Stimulated activated effector memory CD8-positive, alpha-beta T cell treated with anti-CD3 and anti-CD28 coated beads, Interleukin-12 subunit alpha, Interleukin-12 subunit beta, amount 100 ng/mL, for 72 hours (primary cell): ENCODE results near the gene ZNF804A.

Experiments used
- ATAC-seq: fragments of 150-1000 bp; cut with Tn5 transposase; 2 replicates; pipeline ENCODE4 v1.10.0; 2021
- DNase-seq, 2 donors: peaks; one replicate each; pipeline ENCODE4 v3.0.0; 2021 to 2022; ENCODE audit warnings: low spot score in 2 of 2
- H3K27ac Mint-ChIP-seq: one replicate; pipeline ENCODE4 v1.8.0; 2022; ENCODE audit warnings: mild to moderate bottlenecking, mixed read lengths
- H3K36me3 Mint-ChIP-seq: one replicate; pipeline ENCODE4 v1.8.0; 2022; ENCODE audit warnings: mild to moderate bottlenecking, mixed read lengths
- H3K4me1 Mint-ChIP-seq: one replicate; pipeline ENCODE4 v1.8.0; 2022; ENCODE audit warnings: mixed read lengths
- H3K4me3 Mint-ChIP-seq: one replicate; pipeline ENCODE4 v1.8.0; 2022; ENCODE audit warnings: mild to moderate bottlenecking, mixed read lengths
- H3K9me3 Mint-ChIP-seq: one replicate; pipeline ENCODE4 v1.8.0; 2022; ENCODE audit warnings: mixed read lengths

ZNF804A gene

DNA sequence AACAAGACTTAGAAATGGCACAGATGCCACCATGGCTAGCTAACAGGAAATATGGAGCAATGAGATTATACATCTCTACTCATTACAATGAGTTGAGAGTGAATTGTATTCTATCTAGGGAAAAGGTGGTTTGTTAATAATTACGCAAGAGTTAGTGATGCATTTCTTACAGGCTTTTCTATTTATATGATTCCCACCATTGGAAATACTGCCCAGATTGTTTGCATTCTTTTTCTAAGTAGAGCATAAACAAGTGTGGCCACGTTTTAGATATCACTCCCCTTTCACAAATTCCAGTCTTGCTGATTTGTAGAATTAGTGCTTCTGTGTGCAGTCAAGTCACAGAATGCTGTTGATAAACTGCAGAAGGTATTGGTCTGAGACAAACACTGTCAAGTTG lies 56.6 kb downstream of the ZNF804A start:
- H3K4me3 Mint-ChIP-seq: no peak overlapping the region
- H3K4me1 Mint-ChIP-seq: no peaks in the 10 kb centered on the region
- DNase-seq: no peak
- peaks cover 24% of the 10 kb centered on the region for H3K9me3 Mint-ChIP-seq
- H3K27ac Mint-ChIP-seq: no peak overlapping the region
- ATAC-seq: no peak
- no peaks in the 10 kb centered on the region for H3K36me3 Mint-ChIP-seq

DNA sequence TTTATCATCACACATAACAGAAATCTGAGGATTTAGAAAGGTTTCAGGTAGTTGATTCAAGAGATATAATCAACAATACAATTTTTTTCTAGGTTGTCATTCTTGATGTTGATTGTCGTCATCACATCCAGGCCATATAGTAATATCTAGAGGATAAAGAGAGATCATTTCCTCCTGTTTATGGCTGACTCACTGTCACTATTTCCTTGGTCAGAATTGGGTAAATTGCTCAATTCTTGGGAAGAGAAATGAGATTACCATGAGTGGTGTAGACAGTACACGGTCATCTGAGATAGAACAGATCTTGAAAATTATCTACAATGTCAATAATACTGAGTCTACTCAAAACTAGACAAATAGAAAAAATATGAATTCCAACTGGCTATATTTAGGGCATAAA lies 78.8 kb downstream of the ZNF804A start:
- no peak for DNase-seq
- Mint-ChIP-seq H3K9me3 (peaks cover 7% of the 10 kb centered on the region), H3K27ac (no peak overlapping the region), H3K4me3 (no peak overlapping the region), H3K36me3 (no peaks in the 10 kb centered on the region), H3K4me1 (no peaks in the 10 kb centered on the region)
- no peak for ATAC-seq

DNA sequence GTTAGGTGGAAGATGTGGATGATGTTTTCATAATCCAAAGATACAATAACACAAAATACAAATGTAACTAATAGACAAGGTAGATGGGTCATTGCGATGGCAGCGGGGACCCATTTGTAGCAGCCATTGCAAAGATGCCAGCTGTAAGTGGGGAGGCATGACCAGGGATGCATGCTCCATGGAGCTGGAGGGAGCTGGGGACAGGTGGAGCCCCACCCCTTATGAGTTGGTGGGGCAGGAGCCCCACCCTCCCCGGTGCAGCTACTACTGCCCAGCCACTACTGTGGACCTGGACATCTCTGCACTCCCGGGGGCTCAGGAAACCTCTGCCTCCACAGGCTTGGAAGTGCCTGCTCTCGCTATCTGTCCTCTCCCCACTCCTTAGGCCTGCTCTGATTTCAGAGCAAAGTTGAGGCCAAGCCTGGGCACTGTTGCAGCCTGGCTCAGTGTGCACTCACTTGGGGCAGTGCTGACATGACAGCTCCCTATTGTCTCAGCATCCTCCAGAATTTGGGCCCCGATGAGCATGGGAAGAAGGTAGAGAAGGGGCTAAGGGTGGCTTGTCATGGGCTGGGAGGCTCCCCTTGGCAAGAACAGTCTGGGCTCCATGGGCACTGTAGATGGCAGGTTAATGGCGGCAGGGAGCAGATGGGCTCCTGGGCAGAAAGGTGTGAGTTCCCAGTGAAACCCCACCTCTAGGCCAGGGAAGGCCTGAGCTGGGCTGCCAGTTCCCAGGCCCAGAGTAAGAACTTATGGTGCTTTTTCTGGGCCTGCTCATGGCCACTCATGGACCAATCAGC lies 81.1 kb downstream of the ZNF804A start:
- H3K4me3 Mint-ChIP-seq: no peak overlapping the region
- no peaks in the 10 kb centered on the region for H3K4me1 Mint-ChIP-seq
- H3K9me3 Mint-ChIP-seq: peaks cover 7% of the 10 kb centered on the region
- ATAC-seq: peak; percentile 51
- no peaks in the 10 kb centered on the region for H3K36me3 Mint-ChIP-seq
- no peak overlapping the region for H3K27ac Mint-ChIP-seq
- DNase-seq: no peak

DNA sequence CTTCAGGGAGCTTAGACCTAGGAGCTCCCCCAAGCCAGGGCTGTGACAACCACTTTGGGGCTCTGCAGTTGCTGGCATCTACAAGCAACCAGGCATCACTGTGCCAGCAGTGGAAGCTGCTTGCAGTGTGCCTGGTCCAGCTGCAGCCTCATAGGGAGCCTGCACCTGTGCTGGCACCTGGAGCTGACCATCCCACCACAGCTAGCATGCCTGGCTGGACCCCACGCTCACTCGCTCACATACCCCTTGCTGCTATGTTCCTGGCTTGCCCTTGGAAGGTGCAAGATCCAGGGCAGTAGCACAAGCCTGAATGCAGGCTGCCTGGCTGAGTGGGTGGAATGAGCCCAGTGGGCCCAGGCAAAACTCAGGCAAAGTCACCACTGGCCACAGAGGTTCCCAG lies 82.5 kb downstream of the ZNF804A start:
- H3K4me1 Mint-ChIP-seq: no peaks in the 10 kb centered on the region
- peak; percentile 39 for ATAC-seq
- no peak overlapping the region for H3K27ac Mint-ChIP-seq
- H3K36me3 Mint-ChIP-seq: no peaks in the 10 kb centered on the region
- H3K9me3 Mint-ChIP-seq: peaks cover 7% of the 10 kb centered on the region
- H3K4me3 Mint-ChIP-seq: no peak overlapping the region
- no peak for DNase-seq

DNA sequence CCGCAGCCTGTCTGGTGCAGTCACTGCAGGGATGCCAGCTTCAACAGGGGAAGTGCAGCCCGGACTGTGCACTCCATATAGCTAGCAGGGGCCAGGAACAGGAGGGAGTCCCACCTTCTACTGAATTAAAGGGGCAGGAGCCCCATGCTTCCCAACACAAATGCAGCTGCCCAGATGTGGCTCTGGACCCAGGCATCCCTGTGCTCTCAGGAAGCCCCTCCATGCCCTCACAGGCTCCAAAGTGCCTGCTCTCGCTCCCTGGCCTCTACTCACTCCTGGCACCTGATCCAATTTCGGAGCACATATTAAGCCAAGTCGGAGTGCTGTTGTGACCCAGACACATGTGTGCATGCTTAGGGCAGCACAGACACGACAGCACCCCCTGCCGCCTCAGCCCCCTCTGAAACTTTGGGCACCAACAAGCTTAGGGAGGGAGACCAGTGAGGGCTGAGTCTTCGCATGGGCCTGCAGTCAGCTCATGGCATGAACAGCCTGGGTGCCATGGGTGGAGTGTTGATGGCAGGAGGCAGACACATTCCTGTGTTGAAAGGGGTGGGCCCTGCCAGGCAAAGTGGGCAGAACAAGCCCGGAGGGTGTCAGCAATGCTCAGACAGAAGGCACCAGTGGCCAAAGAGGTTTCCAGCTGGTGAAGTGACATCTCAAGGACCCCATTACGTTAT lies 83.5 kb downstream of the ZNF804A start:
- no peak overlapping the region for H3K27ac Mint-ChIP-seq
- H3K4me3 Mint-ChIP-seq: no peak overlapping the region
- H3K4me1 Mint-ChIP-seq: no peaks in the 10 kb centered on the region
- no peak for DNase-seq
- H3K9me3 Mint-ChIP-seq: peaks cover 7% of the 10 kb centered on the region
- ATAC-seq: no peak
- H3K36me3 Mint-ChIP-seq: no peaks in the 10 kb centered on the region

DNA sequence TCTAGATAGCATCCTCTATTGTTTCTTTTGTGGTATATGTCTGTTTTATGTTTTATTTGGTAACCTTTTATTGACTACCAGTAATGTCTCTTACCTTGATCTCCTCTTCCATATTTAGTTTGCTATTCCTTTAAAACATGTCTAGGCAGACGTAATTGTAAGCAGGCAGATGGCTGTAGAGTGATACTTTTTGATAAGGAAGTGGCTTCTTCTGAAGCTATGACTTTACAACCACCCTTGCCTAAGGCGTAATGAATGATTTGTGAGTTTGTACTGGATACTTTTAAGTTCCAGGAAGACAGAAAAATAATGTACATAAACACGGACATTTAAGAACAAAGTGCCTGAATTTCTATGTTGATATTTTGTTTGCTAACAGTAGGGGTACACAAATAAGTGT lies 85.6 kb downstream of the ZNF804A start:
- H3K4me3 Mint-ChIP-seq: no peak overlapping the region
- H3K27ac Mint-ChIP-seq: no peak overlapping the region
- DNase-seq (no peak), ATAC-seq (no peak)
- H3K4me1 Mint-ChIP-seq: no peaks in the 10 kb centered on the region
- peaks cover 10% of the 10 kb centered on the region for H3K9me3 Mint-ChIP-seq
- H3K36me3 Mint-ChIP-seq: no peaks in the 10 kb centered on the region

DNA sequence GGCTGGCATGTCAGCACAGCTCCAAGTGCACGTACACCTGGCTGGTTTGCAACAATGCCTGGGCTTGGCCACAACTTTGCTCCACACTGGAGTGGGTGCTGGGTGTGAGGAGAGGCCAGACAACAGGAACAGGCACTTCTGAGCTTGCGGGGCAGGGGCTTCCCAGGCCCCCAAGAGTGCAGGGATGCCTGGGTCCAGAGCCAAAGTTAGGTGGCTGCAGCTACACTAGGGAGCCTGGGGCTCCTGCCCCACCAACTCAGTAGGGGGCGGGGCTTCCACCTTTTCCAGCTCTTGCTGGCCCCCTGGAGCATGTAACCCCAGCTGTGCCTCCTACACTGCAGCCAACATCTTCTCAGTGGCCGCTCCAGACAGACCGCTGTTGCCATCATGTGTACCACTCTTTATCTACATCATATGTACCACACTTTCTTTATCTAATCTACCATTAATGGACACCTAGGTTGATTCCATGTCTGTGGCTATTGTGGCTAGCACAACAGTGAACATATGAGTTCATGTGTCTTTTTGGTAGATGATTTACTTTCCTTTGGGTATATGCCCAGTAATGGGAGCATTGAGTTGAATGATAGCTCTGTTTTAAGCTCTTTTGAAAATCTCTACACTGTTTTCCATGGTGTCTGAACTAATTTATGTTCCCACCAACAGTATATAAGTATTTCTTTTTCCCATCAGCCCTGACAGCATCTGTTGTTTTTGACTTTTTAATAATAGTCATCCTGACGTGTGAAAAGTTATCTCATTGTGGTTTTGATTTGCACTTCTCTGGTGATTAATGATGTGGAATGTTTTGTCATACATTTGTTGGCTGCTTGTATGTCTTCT lies 87.9 kb downstream of the ZNF804A start:
- Mint-ChIP-seq H3K4me1 (no peaks in the 10 kb centered on the region), H3K36me3 (no peaks in the 10 kb centered on the region), H3K9me3 (peaks cover 8% of the 10 kb centered on the region), H3K27ac (no peak overlapping the region), H3K4me3 (no peak overlapping the region)
- ATAC-seq: peak; percentile 24
- DNase-seq: no peak

DNA sequence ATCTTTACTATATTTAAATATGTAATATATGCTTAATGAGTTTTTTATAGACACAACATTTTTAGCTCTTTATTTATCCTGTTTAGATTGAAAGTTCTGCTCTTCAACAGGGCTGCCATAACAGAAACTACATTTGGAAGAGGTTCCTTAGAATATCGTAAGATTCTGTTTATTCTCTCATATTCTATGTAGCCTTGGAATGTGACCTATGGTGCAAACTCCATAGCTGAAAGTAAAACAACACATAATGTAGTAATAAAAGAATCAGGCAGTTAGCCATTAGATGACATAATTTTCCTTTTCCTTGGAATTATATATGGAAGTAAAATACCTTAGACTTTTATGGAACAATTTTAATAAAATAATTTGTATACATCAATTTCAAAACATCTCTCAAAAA lies 91.3 kb downstream of the ZNF804A start:
- ATAC-seq (no peak), DNase-seq (no peak)
- Mint-ChIP-seq H3K4me3 (no peak overlapping the region), H3K27ac (no peak overlapping the region), H3K36me3 (no peaks in the 10 kb centered on the region), H3K9me3 (peaks cover 4% of the 10 kb centered on the region), H3K4me1 (no peaks in the 10 kb centered on the region)

DNA sequence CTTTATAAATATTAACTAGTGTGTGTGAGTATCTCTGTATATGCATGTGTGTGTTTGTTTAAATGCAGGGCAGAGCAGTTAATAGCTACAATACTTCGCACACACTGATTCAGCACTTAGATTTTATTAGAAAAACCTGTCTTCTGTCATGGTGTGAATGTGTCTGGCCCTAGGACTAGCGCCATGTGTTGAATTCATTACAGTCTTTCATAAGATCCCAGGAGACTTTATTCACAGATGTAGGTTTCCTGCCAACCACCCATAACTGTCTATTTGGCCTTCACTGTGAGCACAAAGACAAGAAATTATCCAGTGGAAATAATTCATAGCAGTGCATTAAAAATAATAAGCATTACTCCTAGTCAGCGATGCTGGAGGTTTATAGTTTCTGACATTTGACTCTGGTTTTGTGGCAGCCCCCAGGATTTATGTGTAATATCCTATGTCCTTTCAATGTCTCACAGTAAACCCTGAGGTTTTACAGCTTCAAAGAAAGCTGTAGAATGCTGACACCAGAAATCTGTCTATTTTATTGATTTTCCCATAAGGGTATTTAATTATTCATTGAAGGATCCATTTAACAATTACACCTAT lies 93.9 kb downstream of the ZNF804A start:
- no peaks in the 10 kb centered on the region for H3K4me1 Mint-ChIP-seq
- H3K9me3 Mint-ChIP-seq: peaks cover 8% of the 10 kb centered on the region
- H3K36me3 Mint-ChIP-seq: no peaks in the 10 kb centered on the region
- H3K27ac Mint-ChIP-seq: no peak overlapping the region
- no peak for DNase-seq
- no peak for ATAC-seq
- no peak overlapping the region for H3K4me3 Mint-ChIP-seq

DNA sequence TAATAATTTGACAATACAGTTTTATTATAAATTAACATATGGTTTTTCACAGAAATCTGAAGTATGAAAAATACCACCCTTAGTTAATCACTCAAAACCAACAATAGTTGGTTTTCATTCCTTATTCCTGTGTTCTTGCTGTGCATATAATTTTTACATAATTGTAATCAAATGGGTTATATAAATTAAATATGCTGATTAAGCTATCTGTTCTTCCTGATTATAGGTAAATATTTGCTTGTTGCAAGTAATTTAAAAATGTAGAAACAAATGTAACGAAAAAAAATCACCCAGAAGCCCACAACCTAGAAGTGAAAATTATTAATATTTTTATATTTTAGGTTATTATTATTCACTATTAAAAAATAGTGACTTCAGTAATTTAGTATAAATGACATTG lies 98.3 kb downstream of the ZNF804A start:
- no peak overlapping the region for H3K4me3 Mint-ChIP-seq

DNA sequence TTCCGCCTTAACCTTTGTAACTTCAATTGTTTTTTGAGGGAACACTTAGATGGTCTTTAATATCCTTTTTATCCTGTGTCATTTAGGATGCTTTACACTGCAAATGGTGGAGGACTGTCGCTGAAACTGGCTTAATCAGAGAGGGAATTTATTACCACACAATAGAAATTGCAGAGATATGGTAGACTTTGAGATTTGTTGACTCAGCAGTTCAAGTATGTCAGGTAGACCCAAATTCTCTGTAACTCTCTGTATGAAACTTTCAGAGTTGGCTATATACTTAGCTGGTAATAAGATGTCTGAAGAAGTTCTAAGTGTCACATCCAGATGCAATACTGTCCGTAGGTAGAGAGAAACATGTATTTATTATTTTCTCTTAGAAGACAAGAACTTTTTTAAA lies 100.1 kb downstream of the ZNF804A start:
- ATAC-seq (no peak), DNase-seq (no peak)
- H3K4me1 Mint-ChIP-seq: no peaks in the 10 kb centered on the region
- peaks cover 10% of the 10 kb centered on the region for H3K9me3 Mint-ChIP-seq
- H3K4me3 Mint-ChIP-seq: no peak overlapping the region
- H3K36me3 Mint-ChIP-seq: no peaks in the 10 kb centered on the region
- no peak overlapping the region for H3K27ac Mint-ChIP-seq

More for the DNA sequence above, 98.3 kb downstream of the ZNF804A start:
- no peaks in the 10 kb centered on the region for H3K36me3 Mint-ChIP-seq
- H3K4me1 Mint-ChIP-seq: no peaks in the 10 kb centered on the region
- H3K27ac Mint-ChIP-seq: no peak overlapping the region
- ATAC-seq (no peak), DNase-seq (no peak)
- H3K9me3 Mint-ChIP-seq: peaks cover 10% of the 10 kb centered on the region

DNA sequence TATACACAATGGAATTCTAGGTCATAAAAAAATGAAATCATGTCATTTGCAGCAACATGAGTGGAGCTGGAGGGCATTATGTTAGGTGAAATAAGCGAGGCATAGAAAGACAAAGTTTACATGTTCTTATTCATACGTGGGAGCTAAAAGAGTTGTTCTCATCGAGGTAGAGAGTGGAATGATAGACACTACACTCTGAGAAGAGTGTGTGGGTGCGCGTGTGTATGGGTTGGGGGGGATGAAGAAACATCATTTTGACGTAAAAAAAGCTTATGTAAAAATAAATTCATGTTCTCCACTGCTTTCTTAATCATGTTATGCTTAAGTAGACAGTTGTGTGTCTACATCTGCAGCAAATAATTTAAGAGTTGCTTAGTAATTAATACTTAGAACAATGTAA lies 123.6 kb downstream of the ZNF804A start:
- no peaks in the 10 kb centered on the region for H3K4me1 Mint-ChIP-seq
- ATAC-seq (no peak), DNase-seq (no peak)
- H3K27ac Mint-ChIP-seq: no peak overlapping the region
- H3K36me3 Mint-ChIP-seq: no peaks in the 10 kb centered on the region
- H3K9me3 Mint-ChIP-seq: peaks cover 22% of the 10 kb centered on the region
- H3K4me3 Mint-ChIP-seq: no peak overlapping the region

DNA sequence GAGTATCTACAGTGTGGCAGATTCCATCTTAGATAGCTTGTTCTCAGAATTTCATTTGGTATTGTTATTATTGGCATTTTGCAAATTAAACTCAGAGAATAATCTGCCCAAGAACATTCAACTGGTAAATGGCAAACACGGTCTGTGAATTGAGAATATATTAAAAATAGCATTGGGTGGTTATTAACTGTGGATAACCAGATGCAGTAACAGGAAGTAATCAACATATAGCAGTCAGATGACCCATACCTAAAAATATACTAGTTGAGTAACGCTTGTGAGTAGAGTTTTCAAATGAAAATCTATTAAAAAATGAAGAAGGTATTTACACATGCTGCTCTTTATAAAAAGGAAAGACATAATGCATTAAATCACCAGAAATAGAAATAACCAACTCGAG lies 129.5 kb downstream of the ZNF804A start:
- no peaks in the 10 kb centered on the region for H3K36me3 Mint-ChIP-seq
- no peak for ATAC-seq
- no peaks in the 10 kb centered on the region for H3K4me1 Mint-ChIP-seq
- no peak for DNase-seq
- no peak overlapping the region for H3K4me3 Mint-ChIP-seq
- H3K9me3 Mint-ChIP-seq: peaks cover 6% of the 10 kb centered on the region
- no peak overlapping the region for H3K27ac Mint-ChIP-seq

DNA sequence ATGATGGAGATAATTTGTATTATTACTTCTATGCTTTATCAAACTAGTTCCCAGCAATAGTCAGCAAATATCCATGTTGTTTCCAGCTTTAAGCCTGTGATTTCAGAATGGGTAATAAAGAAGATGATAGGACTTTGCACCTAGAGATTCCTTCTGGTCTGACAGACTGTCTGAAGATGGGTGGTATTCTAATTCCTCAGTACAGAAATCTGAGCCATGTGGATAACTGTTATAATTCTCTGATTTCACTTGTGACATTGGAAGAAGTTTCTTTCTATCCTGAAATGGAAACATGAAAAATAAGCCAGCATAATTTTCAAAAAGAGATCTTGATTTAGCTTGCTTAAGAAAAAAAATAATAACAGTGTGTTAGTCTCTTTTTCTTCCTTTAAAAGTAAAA lies 130.1 kb downstream of the ZNF804A start:
- Mint-ChIP-seq H3K4me1 (no peaks in the 10 kb centered on the region), H3K36me3 (no peaks in the 10 kb centered on the region), H3K4me3 (no peak overlapping the region), H3K9me3 (peaks cover 6% of the 10 kb centered on the region), H3K27ac (no peak overlapping the region)
- DNase-seq: no peak
- ATAC-seq: no peak

DNA sequence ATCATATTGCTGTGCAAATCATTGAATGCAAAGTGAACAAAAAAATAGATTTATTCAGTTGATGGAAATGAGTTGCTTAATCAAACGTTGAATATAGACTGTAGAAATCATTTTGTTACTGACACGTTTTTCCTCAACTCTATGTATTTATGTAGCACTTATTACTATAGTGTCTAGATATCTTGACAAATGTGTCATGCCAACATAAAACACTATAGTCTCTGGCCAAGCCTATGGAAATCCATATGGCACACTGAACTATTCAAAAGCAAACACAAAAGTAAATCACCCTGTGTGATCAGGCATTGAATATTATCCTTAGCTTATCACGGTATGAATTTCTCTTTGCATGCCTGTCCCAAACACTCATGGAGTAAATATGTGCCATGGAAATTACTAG lies 131.3 kb downstream of the ZNF804A start:
- no peaks in the 10 kb centered on the region for H3K36me3 Mint-ChIP-seq
- H3K9me3 Mint-ChIP-seq: peaks cover 9% of the 10 kb centered on the region
- ATAC-seq: no peak
- no peak overlapping the region for H3K27ac Mint-ChIP-seq
- H3K4me3 Mint-ChIP-seq: no peak overlapping the region
- H3K4me1 Mint-ChIP-seq: no peaks in the 10 kb centered on the region
- DNase-seq: no peak
